GM23248 (cell line): ENCODE data around the gene FAM149A. TPM values are rescaled to one million over a fixed set of nuclear protein-coding genes. Genes with fewer than 3 reads are reported as not detected.

Experiments used
- DNase-seq: peaks from one replicate; pipeline ENCODE4 v3.0.0-alpha.2; 2015
- H2AFZ ChIP-seq: fragments of 200-600 bp; sonication (generic); 2 replicates; pipeline ENCODE4 v1.6.1; 2016; ENCODE audit warnings: antibody characterized with exemption
- H3F3A ChIP-seq: fragments of 200-600 bp; sonication (generic); 2 replicates; pipeline ENCODE4 v1.6.1; 2016; ENCODE audit warnings: mild to moderate bottlenecking, antibody characterized with exemption, mixed run types; ENCODE audit not compliant: insufficient read depth
- H3K27ac ChIP-seq: fragments of 200-600 bp; sonication (generic); 2 replicates; pipeline ENCODE4 v1.5.1; 2016; ENCODE audit warnings: mild to moderate bottlenecking
- H3K27me3 ChIP-seq: fragments of 200-600 bp; sonication (generic); replicated peaks from 2 replicates; pipeline ENCODE4 v1.6.1; 2016; ENCODE audit warnings: mild to moderate bottlenecking; ENCODE audit not compliant: insufficient read depth
- H3K36me3 ChIP-seq: fragments of 200-600 bp; sonication (generic); 2 replicates; pipeline ENCODE4 v1.6.1; 2016; ENCODE audit warnings: low read depth, mild to moderate bottlenecking
- H3K4me1 ChIP-seq: fragments of 200-600 bp; sonication (generic); 2 replicates; pipeline ENCODE4 v1.6.1; 2016; ENCODE audit warnings: mild to moderate bottlenecking; ENCODE audit not compliant: insufficient read depth
- H3K4me2 ChIP-seq: fragments of 200-600 bp; sonication (generic); one replicate; pipeline ENCODE4 v1.6.1; 2016; ENCODE audit warnings: mild to moderate bottlenecking; ENCODE audit not compliant: unreplicated experiment
- H3K4me3 ChIP-seq: fragments of 200-600 bp; sonication (generic); 2 replicates; pipeline ENCODE4 v1.5.1; 2016; ENCODE audit warnings: mild to moderate bottlenecking
- H3K79me2 ChIP-seq: fragments of 200-600 bp; sonication (generic); 2 replicates; pipeline ENCODE4 v1.6.1; 2016; ENCODE audit warnings: mild to moderate bottlenecking; ENCODE audit not compliant: insufficient read depth
- H3K9ac ChIP-seq: fragments of 200-600 bp; sonication (generic); 2 replicates; pipeline ENCODE4 v1.6.1; 2016; ENCODE audit warnings: mild to moderate bottlenecking
- H3K9me2 ChIP-seq: fragments of 200-600 bp; sonication (generic); 2 replicates; pipeline ENCODE4 v1.6.1; 2016; ENCODE audit warnings: mixed run types, mild to moderate bottlenecking, moderate library complexity; ENCODE audit not compliant: insufficient read depth
- H3K9me3 ChIP-seq: fragments of 200-600 bp; sonication (generic); one replicate; pipeline ENCODE4 v1.6.1; 2017; ENCODE audit warnings: low read depth
- H4K20me1 ChIP-seq: fragments of 200-600 bp; sonication (generic); 2 replicates; pipeline ENCODE4 v1.6.0; 2016; ENCODE audit not compliant: insufficient read depth
- EZH2 ChIP-seq: fragments of 200-600 bp; sonication (generic); IDR thresholded peaks from 2 replicates; pipeline ENCODE4 v1.6.1; 2018; ENCODE audit warnings: antibody characterized with exemption, mild to moderate bottlenecking; ENCODE audit not compliant: insufficient read depth, poor library complexity, severe bottlenecking
- EZH2phosphoT487 ChIP-seq: fragments of 200-600 bp; sonication (generic); IDR thresholded peaks from 2 replicates; pipeline ENCODE4 v1.6.1; 2018; ENCODE audit warnings: antibody characterized with exemption, moderate library complexity, mild to moderate bottlenecking, low read depth; ENCODE audit not compliant: insufficient read depth
- WGBS, 2 experiments: methylation state at CpG; one replicate each; pipeline ENCODE4 v1.1.6; 2015 to 2017; ENCODE audit warnings: low lambda C conversion rate in 2 of 2, low coverage in 1 of 2; ENCODE audit errors: missing lambda C conversion rate in 2 of 2; 5-methylcytosine and 5-hydroxymethylcytosine counted together
- in situ Hi-C: fragments of 300-500 bp; cut with MboI; formaldehyde crosslinking; loops from 2 replicates; pipeline ENCODE4 v1.15.0; 2020
- polyA plus RNA-seq: library from polyadenylated mRNA; unstranded; fragments of >200 nt; fragmentation: Nextera tagmentation; extraction: Ambion mirVana; gene quantifications from 2 replicates; pipeline ENCODE4 v1.2.1, GENCODE V29; 2016
- small RNA-seq: library from RNA; depleted of rRNA; stranded (forward); fragments of <200 nt; gene quantifications from one replicate; pipeline ENCODE3, GENCODE V24; 2014; ENCODE audit warnings: low read depth, low replicate concordance
- total RNA-seq: library from RNA; depleted of rRNA; stranded (reverse); fragments of >200 nt; shearing (Covaris generic); gene quantifications from 2 replicates; pipeline ENCODE4 v1.2.3, GENCODE V29; 2014; rRNA removed

Gene FAM149A
- total and polyA plus RNA-seq, 2 experiments from 2014 or later = 1.2 to 3.4 TPM

- Histone ChIP-seq H3F3A (no peaks in the 10 kb centered on the region), H3K36me3 (no peaks in the 10 kb centered on the region), H3K4me1 (no peaks in the 10 kb centered on the region), H3K4me2 (no peak overlapping the region), H3K9me2 (no peaks in the 10 kb centered on the region), H3K9me3 (no peaks in the 10 kb centered on the region), H4K20me1 (no peaks in the 10 kb centered on the region), H2AFZ (no peak overlapping the region), H3K27me3 (no peaks in the 10 kb centered on the region), H3K27ac (no peak overlapping the region), H3K4me3 (no peak overlapping the region), H3K79me2 (no peaks in the 10 kb centered on the region), H3K9ac (no peak overlapping the region)
- no peak for TF ChIP-seq EZH2
- TF ChIP-seq EZH2phosphoT487 = no peak
- no peak for DNase-seq
- in situ Hi-C loops = no loop called here
- 33 to 40% methylated on average over 1 of the region's 1 CpG for WGBS, 2 experiments
Measured at GRCh38 chr4:186221624-186222023, 117.1 kb downstream of the FAM149A start.

Small RNA genes lying within 50 kb of the gene (small RNA-seq; reads per million reads assigned to genes)
- not detected for gene RF00322

Other genes with a start within 250 kb of the FAM149A start
- 0.38 and 0.54 TPM in 2 replicates for gene TLR3, start 35.5 kb upstream of the FAM149A start, total RNA-seq
- gene TLR3, start 35.5 kb upstream of the FAM149A start, polyA plus RNA-seq = 0.66 and 0.68 TPM in 2 replicates
- gene CYP4V2, start 86.9 kb downstream of the FAM149A start, total RNA-seq = 15.9 and 16.3 TPM in 2 replicates
- 10.5 and 11.0 TPM in 2 replicates for gene CYP4V2, start 86.9 kb downstream of the FAM149A start, polyA plus RNA-seq
- not detected in 2 replicates for gene KLKB1, start 122.8 kb downstream of the FAM149A start, total RNA-seq
- not detected in 2 replicates for gene KLKB1, start 122.8 kb downstream of the FAM149A start, polyA plus RNA-seq
- not detected in 2 replicates for gene F11, start 161.5 kb downstream of the FAM149A start, total RNA-seq
- not detected in 2 replicates for gene F11, start 161.5 kb downstream of the FAM149A start, polyA plus RNA-seq